Amniotic stem cell (primary cell): ENCODE results near the gene BCL11B.

Experiments used
- DNase-seq: peaks from one replicate; lab custom pipeline; 2025; lab: John Stamatoyannopoulos, UW

Gene BCL11B

DNA sequence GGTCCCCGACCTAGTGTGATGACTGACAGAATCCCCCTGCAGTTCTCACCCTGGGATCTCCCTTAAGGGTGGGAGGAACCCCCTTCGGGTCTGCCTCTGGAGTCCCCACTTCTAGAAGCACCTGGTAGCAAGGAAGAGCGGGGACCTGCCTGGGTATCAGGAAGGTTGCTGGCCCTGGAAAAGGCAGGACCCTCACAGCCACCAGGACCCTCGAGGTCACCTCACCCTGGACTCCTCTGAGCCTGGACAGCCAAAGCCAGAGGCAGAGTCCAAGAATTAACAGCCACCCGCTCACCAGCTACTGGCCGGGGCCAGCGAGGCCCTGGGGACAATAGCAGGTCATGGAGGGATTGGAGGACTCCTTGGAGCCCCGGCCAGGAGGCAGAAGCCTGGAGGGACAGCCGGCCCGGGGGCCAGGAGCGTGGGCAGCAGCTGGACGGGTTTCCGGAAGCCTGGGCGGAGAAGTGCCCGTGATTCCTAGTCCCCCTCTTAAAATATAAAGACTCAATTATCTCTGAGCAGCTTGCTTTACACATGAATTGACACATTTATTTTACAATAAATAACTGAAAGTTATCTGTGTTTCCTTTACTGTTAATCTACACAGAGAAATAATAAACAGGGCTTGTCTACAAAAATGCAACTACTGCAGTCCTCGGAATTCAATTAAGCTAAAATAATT, 17.5 kb downstream of the BCL11B start:
- DNase-seq, result no peak

DNA sequence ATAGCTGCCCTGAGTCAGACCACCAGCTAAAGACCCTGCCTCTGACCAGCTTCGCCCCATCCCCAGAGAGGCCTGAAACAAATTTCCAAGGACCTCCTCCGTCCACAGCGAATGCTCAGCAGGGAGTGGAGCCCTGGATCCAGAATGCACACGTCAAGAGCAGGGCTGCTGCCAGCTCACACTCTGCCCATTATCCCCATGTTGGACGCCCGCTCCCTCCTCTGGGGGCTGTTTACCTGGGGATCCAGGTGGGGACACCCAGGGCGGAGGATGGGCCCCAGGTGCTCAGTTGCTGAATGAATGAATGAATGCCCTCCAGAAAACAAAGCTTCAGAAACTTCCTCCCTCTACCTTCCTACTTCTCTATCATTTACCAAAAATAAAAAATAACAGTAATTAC, 18.1 kb downstream of the BCL11B start:
- no peak for DNase-seq

DNA sequence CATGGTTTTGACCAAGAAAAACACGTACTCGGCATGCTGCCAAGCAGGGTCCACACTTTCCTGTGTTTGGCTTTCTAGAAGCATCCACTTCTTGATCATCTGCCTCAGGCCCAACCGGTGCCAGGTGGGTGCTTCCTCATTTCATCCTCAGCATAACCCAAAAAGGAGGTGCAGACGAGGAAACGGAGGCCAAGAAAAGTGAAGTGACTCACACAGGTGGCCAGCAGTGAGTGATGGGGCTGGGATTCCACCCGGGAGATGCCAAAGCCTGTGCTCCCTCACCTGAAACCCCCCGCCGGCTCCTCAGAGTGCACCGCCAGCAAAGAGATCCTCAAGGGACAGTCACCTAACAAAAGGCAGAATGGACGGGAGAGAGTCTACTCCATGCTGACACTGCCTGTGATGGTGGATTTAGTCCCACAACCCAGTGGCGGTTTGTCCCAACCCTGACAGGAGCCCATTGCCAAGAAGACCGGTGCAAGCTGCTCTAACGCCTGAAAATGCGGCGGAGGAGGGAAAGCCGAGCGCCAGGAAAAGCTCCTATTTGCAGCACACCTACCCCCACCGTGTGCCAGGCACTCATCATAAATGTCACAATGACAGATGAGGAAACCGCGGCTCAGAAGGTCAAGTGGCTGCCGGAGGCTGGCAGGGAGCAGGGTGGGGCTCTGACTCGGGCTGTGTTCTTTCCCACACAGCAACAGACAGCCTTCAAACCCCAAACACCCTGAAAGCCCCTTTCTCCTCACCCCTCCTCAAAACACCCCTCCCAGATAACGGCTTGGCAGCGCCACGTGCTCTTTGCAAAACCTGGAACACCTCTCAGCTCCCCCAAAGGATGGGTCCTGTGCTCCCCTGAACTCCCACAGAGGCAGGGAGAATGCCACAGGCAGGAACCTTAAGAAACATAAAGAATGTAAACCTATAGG, 18.8 kb downstream of the BCL11B start:
- no peak for DNase-seq

DNA sequence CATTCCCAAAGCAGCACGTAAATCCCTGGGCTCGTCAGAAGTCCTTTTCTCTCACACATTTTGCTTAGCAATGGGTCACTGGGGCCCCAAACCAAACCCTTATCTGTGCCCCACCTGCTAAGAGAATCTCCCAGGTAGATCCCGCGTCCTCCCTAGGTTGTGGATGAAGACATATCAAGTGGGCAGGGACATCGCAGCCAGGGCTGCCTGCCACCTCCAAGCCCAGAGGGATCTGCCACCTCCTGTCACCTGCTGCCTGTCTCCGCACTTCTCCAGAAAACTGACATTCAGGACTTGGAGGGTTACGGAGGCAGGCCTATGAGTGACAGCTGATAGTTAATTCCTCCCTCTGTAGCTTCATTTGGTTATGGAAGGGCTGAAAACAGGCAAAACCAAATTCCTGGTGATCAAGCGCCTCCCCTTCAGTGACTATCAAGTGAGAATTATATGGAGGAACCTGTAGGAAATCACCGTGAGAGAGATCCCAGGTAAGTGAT, 19.5 kb downstream of the BCL11B start:
- DNase-seq, result no peak

DNA sequence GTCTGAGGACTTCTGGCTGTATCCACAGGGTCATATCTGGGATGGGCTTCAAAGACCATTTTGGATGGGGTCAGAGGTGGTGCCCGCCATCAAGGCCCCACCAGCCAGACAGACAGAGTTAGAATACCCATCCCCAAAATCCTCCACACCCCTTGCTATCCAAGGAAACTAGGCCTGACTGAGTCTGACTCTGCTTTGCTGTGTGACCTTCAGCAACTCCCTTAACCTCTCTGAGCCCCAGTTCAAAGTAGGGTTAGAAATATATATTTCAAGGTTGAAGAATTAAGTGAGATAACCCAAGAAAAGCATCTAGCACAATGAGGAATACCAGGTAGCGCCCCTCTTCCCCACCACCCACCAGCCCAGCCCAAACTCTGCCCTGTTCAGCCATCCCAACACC, 20.3 kb downstream of the BCL11B start:
- DNase-seq, result no peak

DNA sequence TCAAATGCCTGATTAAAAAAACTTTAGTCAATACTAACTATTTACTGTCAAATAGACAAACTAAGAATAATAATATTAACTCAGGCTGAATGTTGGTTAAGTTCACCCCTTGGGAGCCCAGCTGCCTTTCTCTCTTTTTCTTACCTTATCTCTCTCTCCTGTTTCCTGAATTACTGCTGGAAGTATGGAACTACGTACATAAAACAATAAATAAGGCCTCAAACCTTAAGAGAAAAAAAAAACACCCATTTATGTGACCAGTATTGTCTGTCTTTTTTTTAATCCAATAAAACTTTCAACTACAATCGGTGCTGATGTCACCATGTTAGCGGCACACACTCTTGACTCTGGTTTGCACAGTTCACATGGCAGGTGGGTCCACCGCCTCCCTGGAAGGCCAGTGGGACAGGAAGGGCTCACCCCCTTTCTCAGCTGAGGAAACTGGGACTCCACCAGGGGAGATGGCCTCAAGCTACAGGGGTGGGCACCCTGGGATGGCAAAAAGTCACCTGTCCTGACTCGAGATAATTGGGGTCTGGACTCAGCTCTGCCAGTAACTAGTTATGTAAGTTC, 21.3 kb downstream of the BCL11B start:
- no peak for DNase-seq

DNA sequence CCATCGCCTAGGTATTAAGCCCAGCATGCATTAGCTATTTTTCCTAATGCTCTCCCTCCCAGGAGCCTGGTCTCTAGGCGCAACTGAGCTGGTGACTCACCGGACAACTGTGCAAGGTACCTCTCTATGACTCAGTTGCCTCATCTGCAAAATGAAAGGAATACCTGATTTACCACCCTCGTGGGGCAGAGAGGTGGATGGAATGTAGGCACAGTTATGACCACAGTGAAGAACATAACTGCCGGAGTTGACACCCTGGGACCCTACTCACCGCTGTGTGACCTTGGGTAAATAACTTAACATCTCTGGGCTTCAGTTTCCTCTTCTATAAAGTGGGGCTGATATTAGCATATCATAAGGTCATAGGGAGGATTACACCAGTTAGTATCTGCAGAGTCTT, 22.6 kb downstream of the BCL11B start:
- no peak for DNase-seq

DNA sequence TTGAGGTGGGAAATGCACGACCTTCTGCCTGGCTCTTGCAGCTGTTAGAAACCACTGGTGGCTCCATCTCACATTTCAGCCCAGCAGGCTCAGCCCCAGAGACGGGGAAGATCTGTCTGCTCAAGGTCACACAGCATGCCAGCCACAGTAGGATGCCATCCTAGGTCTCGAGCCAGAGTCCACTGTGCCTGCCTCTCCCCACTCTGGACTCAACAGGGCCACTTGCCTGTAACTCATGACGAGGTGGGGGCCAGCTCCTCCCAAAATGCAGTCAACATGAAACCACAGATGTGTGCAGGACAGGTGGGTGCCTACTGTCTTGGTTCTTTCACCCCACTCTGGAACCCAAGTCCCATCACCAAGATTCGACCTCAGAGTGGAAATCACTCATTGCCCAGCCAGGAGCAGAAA, 23.2 kb downstream of the BCL11B start:
- DNase-seq, result no peak

DNA sequence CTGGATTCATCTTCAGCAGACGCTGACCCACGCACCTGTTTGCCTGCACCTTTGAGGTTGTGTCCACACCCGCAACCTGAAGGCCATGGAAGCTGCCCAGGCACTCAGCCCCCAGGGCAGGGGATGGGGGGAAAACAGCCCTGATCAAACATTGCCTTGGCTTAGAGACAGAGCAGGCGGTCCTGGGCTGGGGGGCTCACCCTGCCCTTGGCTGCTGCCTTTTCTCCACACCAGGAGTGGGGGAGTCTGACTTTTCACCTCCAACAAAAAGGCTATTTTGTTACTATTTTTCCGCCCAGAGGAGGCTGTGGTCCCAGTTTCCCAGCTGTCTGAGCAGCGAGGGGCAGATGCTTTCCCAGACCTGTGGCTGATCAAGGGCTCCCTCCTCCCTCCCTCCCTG, 24.2 kb downstream of the BCL11B start:
- no peak for DNase-seq

DNA sequence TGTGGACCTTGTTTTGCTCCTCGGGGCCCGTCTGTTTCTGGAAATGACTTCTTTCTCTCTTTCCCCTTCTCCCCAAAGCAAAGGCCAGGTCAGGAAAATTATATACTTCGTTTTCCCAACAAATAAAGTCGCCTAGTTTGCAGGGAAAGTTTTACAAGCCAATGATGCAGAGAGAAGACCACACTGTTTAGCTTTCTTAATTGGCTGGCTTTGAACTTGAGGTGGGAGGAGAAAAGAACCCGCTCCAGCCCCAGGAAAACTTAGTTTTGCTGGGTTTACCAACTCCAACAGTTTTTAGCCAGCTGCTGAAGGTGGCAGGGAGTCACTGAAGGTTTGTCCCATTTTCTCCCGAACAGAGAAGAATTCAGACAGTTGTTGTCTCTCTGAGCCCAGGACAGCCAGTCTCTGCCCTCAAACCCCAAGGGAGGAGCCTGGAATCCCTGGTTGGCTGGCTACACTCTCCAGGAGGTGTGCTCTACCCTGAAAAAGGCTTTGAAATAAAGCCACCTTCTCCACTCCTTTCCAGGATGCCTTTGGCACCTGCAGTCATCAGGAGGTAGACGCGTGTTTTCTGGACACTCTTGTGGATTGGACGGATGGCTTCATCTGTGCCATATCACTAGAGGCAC, 24.8 kb downstream of the BCL11B start:
- no peak for DNase-seq

DNA sequence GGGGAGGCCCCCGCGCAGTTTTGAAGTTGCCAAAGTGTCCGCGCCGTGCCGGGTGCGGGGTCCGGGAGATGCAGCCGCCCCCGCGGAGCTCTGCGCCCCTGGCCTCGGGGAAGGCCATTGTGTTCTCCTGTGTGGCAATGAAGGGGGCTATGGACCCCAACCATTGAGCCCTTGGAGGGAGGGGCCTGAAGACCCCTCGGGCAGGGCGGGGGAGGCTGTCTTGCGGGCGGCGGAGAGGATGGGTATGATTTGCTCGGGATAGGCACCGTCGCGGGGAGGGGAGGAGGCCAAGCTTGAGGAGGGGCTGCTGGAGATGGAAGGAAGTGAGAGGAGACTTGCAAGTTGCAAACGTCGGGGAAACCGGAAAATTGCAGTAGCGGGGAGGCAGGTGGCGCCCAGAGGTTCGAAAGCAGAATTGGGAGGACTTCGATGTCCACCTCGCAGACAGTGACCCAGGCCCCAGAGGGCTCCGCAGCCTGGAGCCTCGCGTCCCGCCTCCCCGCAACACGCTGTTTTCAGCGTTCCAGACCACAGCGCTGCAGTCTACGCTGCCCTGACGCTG, 25.4 kb downstream of the BCL11B start:
- no peak for DNase-seq

DNA sequence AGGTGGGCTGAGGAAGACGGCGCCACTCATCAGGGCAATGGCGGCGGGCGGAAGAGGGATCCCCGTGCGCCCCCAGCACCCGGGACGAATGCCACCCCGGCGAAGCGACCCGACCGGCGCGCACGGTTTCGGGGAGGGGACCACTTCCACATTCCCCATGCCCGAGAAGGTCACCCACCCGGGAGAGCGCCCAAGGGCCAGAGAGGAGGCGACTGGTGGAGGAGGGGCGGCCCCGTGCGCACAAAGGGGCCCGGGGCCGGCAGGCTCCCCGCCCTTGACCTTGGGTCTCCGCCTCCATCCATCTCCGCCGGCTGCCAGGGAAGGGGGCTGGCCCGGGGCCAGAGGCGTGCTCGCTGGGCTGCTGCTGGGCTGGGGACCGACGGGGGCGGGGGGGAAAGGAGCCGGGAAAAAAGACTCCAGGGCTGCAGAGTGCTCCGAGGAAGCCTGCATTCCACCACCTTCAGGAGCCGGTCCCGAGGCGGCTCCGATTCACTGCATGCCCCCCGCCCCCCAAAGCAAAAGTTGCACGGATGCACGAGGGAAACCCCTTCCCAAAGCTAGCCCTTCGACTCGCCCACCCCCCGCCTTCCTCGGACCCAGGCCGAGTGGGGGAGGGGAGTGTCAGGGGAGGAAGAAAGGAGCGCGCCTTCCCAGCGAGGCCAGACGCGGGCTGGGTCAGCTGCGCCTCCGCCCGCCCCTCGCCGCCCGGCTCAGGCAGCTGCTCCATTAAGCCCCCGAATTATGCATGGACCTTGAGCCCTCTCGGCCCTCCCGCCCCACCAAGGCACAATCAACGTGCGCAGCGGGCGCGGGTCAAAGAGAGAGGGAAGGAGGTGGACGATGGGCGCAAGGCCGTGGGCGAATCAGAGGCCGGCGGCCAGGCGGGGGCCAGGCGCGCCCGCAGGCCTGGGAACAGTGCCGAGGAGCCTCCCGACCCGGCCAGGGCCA, 26.2 kb downstream of the BCL11B start:
- no peak for DNase-seq

DNA sequence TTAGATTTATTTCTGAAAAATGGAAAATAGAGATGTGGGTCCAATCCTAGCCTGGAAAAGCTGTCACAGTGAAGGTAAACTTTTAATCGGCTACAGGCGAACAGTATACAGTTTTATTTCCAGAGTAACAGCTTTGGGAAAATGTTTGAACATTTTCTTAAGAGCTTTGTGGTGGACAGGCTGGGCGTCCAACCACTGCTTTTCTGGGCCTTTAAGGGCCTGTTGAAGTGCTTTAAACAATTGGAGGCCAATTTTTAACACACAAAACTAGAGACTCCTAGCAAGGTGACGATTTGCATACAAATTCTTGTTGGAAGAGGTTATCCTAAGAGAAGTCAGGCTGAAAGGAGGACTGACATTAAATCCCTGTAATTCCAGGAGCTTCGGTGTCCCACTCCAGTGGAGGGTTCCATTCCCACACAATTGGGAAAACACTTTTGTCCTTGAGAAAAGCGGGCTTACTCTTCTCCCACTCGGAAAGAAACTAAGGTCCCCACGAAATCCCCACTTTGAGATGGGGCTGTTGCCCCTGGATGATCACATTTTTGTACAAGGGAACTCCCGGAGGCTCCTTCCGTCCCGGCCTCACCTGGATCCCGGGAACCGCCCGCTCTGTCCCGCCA, 26.9 kb downstream of the BCL11B start:
- no peak for DNase-seq

DNA sequence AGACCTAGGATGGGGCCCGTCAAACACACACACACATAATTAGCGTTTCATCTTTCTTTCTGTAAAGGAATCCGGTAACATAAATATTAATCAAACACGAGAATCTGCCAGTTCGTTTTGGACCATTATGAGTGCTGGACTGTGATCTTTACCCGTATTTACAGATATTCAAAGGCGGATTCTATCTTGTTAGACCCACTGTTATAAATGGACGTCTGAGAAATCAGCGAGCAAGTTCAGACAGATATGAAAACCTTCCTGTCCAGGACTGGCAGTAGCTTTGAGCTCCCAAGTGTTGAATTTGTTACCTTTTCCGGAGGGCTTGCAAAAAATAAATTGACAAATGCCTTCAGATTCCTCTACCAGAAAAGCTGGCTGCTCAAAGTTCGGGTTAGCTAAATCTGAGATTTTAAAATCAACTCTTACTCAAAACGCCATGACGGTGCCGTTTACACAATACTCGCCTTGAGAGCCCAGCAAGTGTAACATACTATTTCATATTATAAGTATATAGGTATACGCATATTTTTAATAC, 27.6 kb downstream of the BCL11B start:
- DNase-seq, result no peak

DNA sequence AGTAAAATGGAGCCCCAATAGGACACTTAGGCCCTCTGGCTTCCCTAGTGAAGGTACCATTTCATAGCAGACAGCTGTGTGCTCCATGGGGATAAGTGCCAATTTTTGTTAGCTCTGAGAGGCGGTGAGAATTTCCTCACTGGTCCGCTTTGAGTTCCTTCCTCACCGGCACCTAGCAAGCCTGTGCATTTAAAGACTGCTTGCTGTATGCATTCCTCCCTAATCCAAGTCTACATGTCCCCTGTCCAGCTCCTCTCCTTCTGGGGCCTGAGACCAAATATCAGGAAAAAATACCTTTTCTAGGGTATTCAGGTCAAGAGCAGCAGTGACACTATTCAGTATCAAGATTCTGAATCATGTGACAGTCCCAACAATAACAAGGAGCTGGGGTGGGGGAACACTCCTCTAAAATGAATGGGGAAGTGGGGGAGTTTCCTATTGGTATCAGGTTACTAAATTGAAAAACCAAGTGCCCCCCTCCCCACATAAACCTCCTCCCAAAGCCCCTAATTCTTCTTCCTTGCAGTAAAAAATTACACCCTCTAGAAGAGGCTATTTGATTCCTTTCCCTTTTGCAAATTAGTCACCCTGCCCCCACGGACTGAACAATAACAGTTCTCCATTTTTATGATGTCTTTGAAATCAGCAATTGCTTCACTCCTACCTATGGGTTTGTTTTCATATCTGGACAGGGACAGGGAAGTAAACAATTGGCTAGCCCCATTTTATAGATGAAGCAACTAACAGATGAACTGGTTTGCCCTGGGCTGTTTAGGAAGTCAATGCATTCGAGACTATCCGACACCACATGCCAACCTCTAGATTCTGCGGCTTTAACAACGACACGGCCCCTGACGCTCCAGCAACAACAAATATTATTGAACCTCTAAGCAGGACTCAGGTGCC, 28.9 kb downstream of the BCL11B start:
- no peak for DNase-seq

DNA sequence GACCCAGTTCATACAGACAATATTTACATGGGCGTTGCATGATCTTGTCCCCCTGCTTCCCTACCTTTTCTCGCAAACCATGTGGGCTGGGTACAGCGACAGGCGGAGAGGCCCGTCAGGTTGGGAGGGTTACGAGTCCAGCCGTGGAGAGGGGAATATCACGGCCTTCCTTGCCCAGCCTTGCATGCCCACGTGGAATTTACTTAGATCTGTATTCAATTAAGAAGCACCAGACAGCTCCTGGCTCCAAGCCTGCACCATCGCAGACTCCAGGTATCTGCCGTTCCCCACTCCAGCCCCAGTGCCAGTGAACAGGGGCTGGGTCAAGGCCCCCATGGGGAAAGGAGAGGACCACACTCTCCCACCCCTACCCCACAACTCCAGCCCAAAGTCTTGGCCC, 29.8 kb downstream of the BCL11B start:
- no peak for DNase-seq

DNA sequence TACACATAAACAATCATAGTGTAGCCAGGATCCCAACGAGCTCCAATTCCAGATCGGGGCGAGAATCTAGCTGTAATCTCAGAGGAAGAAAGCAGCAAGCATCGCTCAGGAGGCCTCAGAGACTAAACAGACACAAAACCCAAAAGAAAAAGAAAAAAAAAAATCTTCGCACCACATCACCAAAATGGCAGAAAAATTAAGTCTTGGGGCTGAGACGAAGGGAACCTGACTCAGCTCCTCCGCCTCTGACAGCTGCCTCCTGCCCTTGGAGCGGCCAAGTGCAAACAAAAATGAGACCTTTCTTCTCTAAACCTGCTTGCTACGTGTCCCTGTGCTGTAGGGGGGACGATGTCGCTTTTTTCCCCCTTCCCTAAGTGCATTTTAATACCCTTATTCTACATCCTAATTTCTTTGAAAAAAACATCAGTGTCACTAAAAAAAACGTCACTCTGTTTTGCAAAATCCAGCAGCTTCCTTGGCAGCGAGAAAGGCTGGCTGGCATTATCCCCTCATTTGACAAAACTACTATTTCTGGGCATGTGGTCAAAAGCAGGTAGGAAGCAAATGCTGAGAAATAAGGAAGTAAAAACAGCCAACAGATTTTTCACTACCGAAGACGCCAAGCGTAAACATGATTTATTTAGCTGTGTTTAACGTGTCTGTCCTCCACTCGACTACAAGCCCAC, 30.5 kb downstream of the BCL11B start:
- no peak for DNase-seq

DNA sequence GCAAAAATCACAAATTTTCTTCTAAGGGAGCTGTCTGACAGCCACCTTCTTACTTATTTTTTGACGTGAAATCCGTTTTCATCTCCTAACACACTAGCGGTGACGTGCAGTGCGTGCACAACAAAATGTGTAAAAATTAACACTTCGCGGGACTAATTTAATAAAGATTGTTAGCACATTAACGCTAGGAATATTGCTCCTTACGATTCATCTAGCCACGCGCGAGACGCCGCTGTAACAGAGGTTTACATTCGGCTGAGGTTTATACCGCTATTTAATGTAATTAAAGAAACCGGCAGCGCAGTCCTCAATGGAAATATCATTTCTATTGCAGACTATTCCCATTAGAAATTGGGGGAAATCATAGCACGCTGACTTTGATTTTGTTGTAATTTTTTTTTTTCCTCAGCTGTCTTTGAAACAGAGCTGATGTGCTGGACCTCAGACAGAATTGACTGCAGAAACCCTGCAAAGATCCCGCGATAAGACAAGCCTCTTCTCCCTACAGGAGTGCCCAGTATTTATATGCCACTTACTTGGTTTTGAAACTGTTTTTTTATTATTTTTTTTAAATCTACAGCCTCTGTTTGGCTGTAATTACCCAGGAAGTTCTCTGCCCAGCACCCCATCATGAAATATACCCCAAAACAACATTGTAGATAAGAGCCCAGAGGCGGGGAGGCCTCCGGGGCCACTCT, 31.2 kb downstream of the BCL11B start:
- DNase-seq, result no peak
